HCT116 (cell line): ENCODE data around the gene AKT3. TPM values are rescaled to one million over a fixed set of nuclear protein-coding genes. Genes with fewer than 3 reads are reported as not detected.

Experiments used
- ATAC-seq: fragments of 200-7000 bp; cut with Tn5 transposase; 2 replicates; pipeline ENCODE4 v1.9.1; 2020; ENCODE audit warnings: mild to moderate bottlenecking, moderate library complexity
- BruUV-seq: library from RNA; stranded (reverse); fragments of 400-500 nt; replicated peaks from 2 replicates; lab custom pipeline; 2021; lab: Mats Ljungman, UMichigan
- CTCF ChIA-PET: fragments of 300-600 bp; sonication (Branson Sonifier 250); formaldehyde crosslinking; loops from one replicate; lab custom pipeline; 2021; ENCODE audit warnings: antibody characterized with exemption; lab: Charles Lee
- POLR2A ChIA-PET: fragments of 300-600, 350-600 bp; sonication (Branson Sonifier 250); formaldehyde crosslinking; loops from one replicate; lab custom pipeline; 2021; ENCODE audit warnings: antibody characterized with exemption; lab: Charles Lee
- RAD21 ChIA-PET, 2 experiments: fragments of 300-600 bp; sonication (Branson Sonifier 250); formaldehyde crosslinking; loops; one replicate each; lab custom pipeline; 2023; ENCODE audit warnings: low total read pairs in 2 of 2; ENCODE audit not compliant: uncharacterized antibody in 2 of 2, unreplicated experiment in 2 of 2, low non-redundant PET in 1 of 2; lab: Charles Lee
- DNase-seq: peaks from one replicate; pipeline ENCODE4 v3.0.0-alpha.2; 2010; ENCODE audit warnings: low read depth, low spot score
- H2AFZ ChIP-seq: fragments of 200-600 bp; shearing (Covaris generic), sonication (generic); 2 replicates; pipeline ENCODE4 v1.6.1; 2017; ENCODE audit warnings: low read depth, mixed run types, mixed read lengths, antibody characterized with exemption, low read length; ENCODE audit not compliant: poor library complexity, severe bottlenecking
- H3K27ac ChIP-seq: 2 replicates; pipeline ENCODE4 v1.5.1; 2012; ENCODE audit warnings: low read depth, low read length
- H3K27me3 ChIP-seq: fragments of 200-600 bp; sonication (generic); 2 replicates; pipeline ENCODE4 v1.6.1; 2016; ENCODE audit warnings: mixed run types, low read length, mixed read lengths; ENCODE audit not compliant: insufficient read depth
- H3K36me3 ChIP-seq, 2 experiments: fragments of 200-500 bp in 1 of 2; fragments of 200-600 bp in 1 of 2; sonication (Bioruptor generic) in 1 of 2; sonication (generic) in 1 of 2; 2 replicates each; pipeline versions ENCODE4 v1.5.1 to v1.6.1; 2014 to 2016; ENCODE audit warnings: low read length in 2 of 2, inconsistent platforms in 1 of 2, mixed read lengths in 1 of 2, mixed run types in 1 of 2; ENCODE audit not compliant: insufficient read depth in 2 of 2, control insufficient read depth in 1 of 2
- H3K4me1 ChIP-seq, 2 experiments: fragments of 200-600 bp in 1 of 2; sonication (generic) in 1 of 2; 2 replicates each; pipeline versions ENCODE4 v1.5.1 to v1.6.1; 2012 to 2017; ENCODE audit warnings: low read length in 2 of 2, inconsistent platforms in 1 of 2, mild to moderate bottlenecking in 1 of 2, mixed read lengths in 1 of 2, mixed run types in 1 of 2, moderate library complexity in 1 of 2; ENCODE audit not compliant: insufficient read depth in 2 of 2, control insufficient read depth in 1 of 2
- H3K4me2 ChIP-seq: fragments of 200-600 bp; sonication (generic); 2 replicates; pipeline ENCODE4 v1.6.1; 2017; ENCODE audit warnings: mixed run types, low read length, mixed read lengths
- H3K4me3 ChIP-seq, 2 experiments: fragments of 200-600 bp in 1 of 2; sonication (generic) in 1 of 2; replicated peaks in 1 of 2; 2 replicates each; pipeline ENCODE4 v1.5.1; 2011 to 2016; ENCODE audit warnings: low read length in 2 of 2, control low read depth in 1 of 2, low read depth in 1 of 2, mild to moderate bottlenecking in 1 of 2, mixed read lengths in 1 of 2, mixed run types in 1 of 2
- H3K79me2 ChIP-seq: fragments of 200-600 bp; sonication (generic); 2 replicates; pipeline ENCODE4 v1.6.1; 2017; ENCODE audit warnings: mild to moderate bottlenecking, mixed run types, low read length, moderate library complexity, mixed read lengths; ENCODE audit not compliant: insufficient read depth
- H3K9ac ChIP-seq: fragments of 200-600 bp; sonication (generic); 2 replicates; pipeline ENCODE4 v1.6.1; 2016; ENCODE audit warnings: low read length, mixed read lengths
- H3K9me2 ChIP-seq: fragments of 200-600 bp; sonication (generic), shearing (Covaris generic); 2 replicates; pipeline ENCODE4 v1.6.1; 2017; ENCODE audit warnings: mixed run types, mild to moderate bottlenecking, moderate library complexity; ENCODE audit not compliant: insufficient read depth
- H3K9me3 ChIP-seq, 2 experiments: fragments of 200-500 bp in 1 of 2; fragments of 200-600 bp in 1 of 2; sonication (Bioruptor generic) in 1 of 2; sonication (generic) in 1 of 2; 2 replicates each; pipeline ENCODE4 v1.6.1; 2014 to 2017; ENCODE audit warnings: low read length in 2 of 2, mixed read lengths in 2 of 2, inconsistent platforms in 1 of 2, low read depth in 1 of 2, mild to moderate bottlenecking in 1 of 2, mixed run types in 1 of 2, moderate library complexity in 1 of 2; ENCODE audit not compliant: control insufficient read depth in 1 of 2, insufficient read depth in 1 of 2
- H4K20me1 ChIP-seq: fragments of 200-600 bp; sonication (generic), shearing (Covaris generic); 2 replicates; pipeline ENCODE4 v1.6.1; 2017; ENCODE audit warnings: mixed run types, mild to moderate bottlenecking, moderate library complexity; ENCODE audit not compliant: insufficient read depth
- CBX3 ChIP-seq: IDR thresholded peaks from 2 replicates; pipeline ENCODE4 v1.6.1; 2012; ENCODE audit warnings: low read depth
- EGR1 ChIP-seq: IDR thresholded peaks from 2 replicates; pipeline ENCODE4 v1.6.1; 2012; ENCODE audit warnings: low read depth
- EZH2 ChIP-seq: fragments of 200-600 bp; sonication (generic); IDR thresholded peaks from 2 replicates; pipeline ENCODE4 v1.6.1; 2017; ENCODE audit warnings: antibody characterized with exemption, mixed run types
- POLR2AphosphoS5 ChIP-seq: IDR thresholded peaks from 2 replicates; pipeline ENCODE4 v1.6.1; 2011; ENCODE audit warnings: mild to moderate bottlenecking, low read depth, low read length, moderate library complexity
- intact Hi-C: fragments of 100-400 bp; cut with micrococcal nuclease; formaldehyde crosslinking; loops from 2 replicates; pipeline ENCODE4 v1.10.0; 2022
- total RNA-seq: library from RNA; stranded (reverse); gene quantifications from one replicate; pipeline ENCODE4 v1.2.1, GENCODE V29; 2021; ENCODE audit not compliant: unreplicated experiment
- TF ChIP-seq, protein P1 (sequence below), 3 experiments: fragments of 200-600 bp in 1 of 3; sonication (generic) in 1 of 3; IDR thresholded peaks in 2 of 3; conservative IDR thresholded peaks in 1 of 3; 2 replicates each; pipeline ENCODE4 v1.5.1; 2012 to 2017; ENCODE audit warnings: low read depth in 2 of 3, low read length in 2 of 3, antibody characterized with exemption in 1 of 3, borderline replicate concordance in 1 of 3, control low read depth in 1 of 3, mild to moderate bottlenecking in 1 of 3, mixed read lengths in 1 of 3, mixed run types in 1 of 3, moderate library complexity in 1 of 3; ENCODE audit not compliant: insufficient read depth in 1 of 3
- TF ChIP-seq, protein P2 (sequence below): IDR thresholded peaks from 2 replicates; pipeline ENCODE4 v1.6.1; 2012
- TF ChIP-seq, protein P3 (sequence below): IDR thresholded peaks from 2 replicates; pipeline ENCODE4 v1.6.1; 2011; ENCODE audit warnings: mild to moderate bottlenecking, low read length, moderate library complexity; ENCODE audit not compliant: insufficient replicate concordance; ENCODE audit errors: extremely low read depth

The AKT3 gene
- total RNA-seq, 1 experiment from 2014 or later, result 0.49 TPM

DNA sequence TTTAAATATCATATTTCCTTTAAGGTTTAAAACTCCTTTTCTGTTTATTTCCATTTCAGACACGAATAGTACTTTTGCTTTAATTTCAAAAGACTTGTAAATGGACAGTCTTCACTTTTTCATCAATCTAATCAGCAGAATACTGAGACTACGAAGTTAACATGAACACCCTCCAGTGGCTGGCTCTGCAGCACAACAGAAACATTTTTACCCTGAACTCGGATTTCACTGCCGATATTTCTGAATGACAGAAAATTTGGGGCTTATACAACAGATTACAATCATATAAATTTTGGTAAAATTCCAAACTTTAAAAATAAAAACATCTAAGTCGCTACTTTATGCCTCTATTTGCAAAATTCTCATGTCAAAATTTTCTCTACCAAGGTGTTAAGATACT lies 86.2 kb downstream of the AKT3 start (continued):
- TF ChIP-seq, protein P1, sequence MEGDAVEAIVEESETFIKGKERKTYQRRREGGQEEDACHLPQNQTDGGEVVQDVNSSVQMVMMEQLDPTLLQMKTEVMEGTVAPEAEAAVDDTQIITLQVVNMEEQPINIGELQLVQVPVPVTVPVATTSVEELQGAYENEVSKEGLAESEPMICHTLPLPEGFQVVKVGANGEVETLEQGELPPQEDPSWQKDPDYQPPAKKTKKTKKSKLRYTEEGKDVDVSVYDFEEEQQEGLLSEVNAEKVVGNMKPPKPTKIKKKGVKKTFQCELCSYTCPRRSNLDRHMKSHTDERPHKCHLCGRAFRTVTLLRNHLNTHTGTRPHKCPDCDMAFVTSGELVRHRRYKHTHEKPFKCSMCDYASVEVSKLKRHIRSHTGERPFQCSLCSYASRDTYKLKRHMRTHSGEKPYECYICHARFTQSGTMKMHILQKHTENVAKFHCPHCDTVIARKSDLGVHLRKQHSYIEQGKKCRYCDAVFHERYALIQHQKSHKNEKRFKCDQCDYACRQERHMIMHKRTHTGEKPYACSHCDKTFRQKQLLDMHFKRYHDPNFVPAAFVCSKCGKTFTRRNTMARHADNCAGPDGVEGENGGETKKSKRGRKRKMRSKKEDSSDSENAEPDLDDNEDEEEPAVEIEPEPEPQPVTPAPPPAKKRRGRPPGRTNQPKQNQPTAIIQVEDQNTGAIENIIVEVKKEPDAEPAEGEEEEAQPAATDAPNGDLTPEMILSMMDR (IDR thresholded peaks at IDR 0.05 in 2 of 3, conservative IDR thresholded peaks at IDR 0.05 in 1 of 3; ENCODE audit: borderline replicate concordance in 1 of 3, insufficient read depth in 1 of 3, low read depth in 2 of 3, low read length in 2 of 3), result no peak
- TF ChIP-seq, protein P2, sequence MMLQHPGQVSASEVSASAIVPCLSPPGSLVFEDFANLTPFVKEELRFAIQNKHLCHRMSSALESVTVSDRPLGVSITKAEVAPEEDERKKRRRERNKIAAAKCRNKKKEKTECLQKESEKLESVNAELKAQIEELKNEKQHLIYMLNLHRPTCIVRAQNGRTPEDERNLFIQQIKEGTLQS, result no peak

DNA sequence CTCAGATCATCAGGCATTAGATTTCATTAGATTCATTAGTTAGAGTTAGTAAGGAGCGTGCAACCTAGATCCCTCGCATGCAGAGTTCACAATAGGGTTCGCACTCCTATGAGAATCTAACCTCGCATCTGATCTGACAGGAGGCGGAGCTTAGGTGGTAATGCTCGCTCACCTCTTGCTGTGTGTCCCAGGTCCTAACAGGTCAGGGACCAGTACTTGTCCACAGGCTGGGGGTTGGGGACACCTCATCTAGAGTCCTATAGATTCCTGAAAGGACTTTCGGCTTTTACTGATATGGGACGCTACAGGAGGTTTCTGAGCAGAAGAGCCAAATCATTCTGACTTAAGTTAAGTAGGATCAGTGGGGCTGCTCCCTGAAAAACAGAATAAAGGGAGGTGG lies 91.4 kb downstream of the AKT3 start:
- Histone ChIP-seq H4K20me1 (no peaks in the 10 kb centered on the region), H3K36me3 (no peaks in the 10 kb centered on the region), H3K27me3 (peaks cover 18% of the 10 kb centered on the region), H2AFZ (no peak overlapping the region), H3K9me2 (no peaks in the 10 kb centered on the region), H3K4me2 (no peak overlapping the region), H3K4me3 (no peak overlapping the region), H3K9ac (no peak overlapping the region), H3K9me3 (no peaks in the 10 kb centered on the region), H3K4me1 (no peaks in the 10 kb centered on the region), H3K79me2 (no peaks in the 10 kb centered on the region), H3K27ac (no peak overlapping the region)
- CTCF ChIA-PET, result no interaction called here
- BruUV-seq, result no TSS peak
- RAD21 ChIA-PET, result no interaction called here
- intact Hi-C loops, result no loop called here
- TF ChIP-seq EZH2 (no peak), CBX3 (no peak), EGR1 (no peak), POLR2AphosphoS5 (no peak)
- TF ChIP-seq, protein P3, sequence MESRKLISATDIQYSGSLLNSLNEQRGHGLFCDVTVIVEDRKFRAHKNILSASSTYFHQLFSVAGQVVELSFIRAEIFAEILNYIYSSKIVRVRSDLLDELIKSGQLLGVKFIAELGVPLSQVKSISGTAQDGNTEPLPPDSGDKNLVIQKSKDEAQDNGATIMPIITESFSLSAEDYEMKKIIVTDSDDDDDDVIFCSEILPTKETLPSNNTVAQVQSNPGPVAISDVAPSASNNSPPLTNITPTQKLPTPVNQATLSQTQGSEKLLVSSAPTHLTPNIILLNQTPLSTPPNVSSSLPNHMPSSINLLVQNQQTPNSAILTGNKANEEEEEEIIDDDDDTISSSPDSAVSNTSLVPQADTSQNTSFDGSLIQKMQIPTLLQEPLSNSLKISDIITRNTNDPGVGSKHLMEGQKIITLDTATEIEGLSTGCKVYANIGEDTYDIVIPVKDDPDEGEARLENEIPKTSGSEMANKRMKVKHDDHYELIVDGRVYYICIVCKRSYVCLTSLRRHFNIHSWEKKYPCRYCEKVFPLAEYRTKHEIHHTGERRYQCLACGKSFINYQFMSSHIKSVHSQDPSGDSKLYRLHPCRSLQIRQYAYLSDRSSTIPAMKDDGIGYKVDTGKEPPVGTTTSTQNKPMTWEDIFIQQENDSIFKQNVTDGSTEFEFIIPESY, result no peak
- POLR2A ChIA-PET, result no interaction called here
- DNase-seq, result no peak
- no peak for ATAC-seq
